ENCODE measurements around the gene ELK4.

The ELK4 gene

GRCh38 chr1:205629751-205630150 lies 2.1 kb downstream of the ELK4 start:
- DNase-seq, result no peak

- DNase-seq, result no peak
These were observed 3.9 kb downstream of the ELK4 start for GRCh38 chr1:205627956-205628355.

- DNase-seq, result peak; percentile 23 to 49 (median 44)
These were observed 5.6 kb downstream of the ELK4 start for GRCh38 chr1:205626216-205626615.

GRCh38 chr1:205623646-205624045 lies 8.2 kb downstream of the ELK4 start:
- no peak for DNase-seq

GRCh38 chr1:205620269-205620668 lies 11.5 kb downstream of the ELK4 start:
- DNase-seq, result no peak

GRCh38 chr1:205619376-205619775 lies 12.4 kb downstream of the ELK4 start:
- no peak for DNase-seq

- DNase-seq, result no peak
These were observed 15.1 kb downstream of the ELK4 start for GRCh38 chr1:205616563-205617293.

GRCh38 chr1:205615789-205616188 lies 16.0 kb downstream of the ELK4 start:
- DNase-seq, result no peak

GRCh38 chr1:205613854-205614412 lies 17.9 kb downstream of the ELK4 start:
- no peak for DNase-seq

- DNase-seq, result no peak
These were observed 19.3 kb downstream of the ELK4 start for GRCh38 chr1:205612556-205612955.

GRCh38 chr1:205612104-205612503 lies 19.7 kb downstream of the ELK4 start:
- DNase-seq, result no peak

GRCh38 chr1:205610901-205611466 lies 20.8 kb downstream of the ELK4 start:
- DNase-seq, result peak in 2 of 4 experiments; percentile 40 to 48

GRCh38 chr1:205610036-205610435 lies 21.8 kb downstream of the ELK4 start:
- DNase-seq, result peak in 1 of 4 experiments; percentile 8

- peak; percentile 72 to 92 (median 80) for DNase-seq
These were observed 26.8 kb downstream of the ELK4 start for GRCh38 chr1:205604825-205605505.

- peak; percentile 54 to 82 (median 70) for DNase-seq
These were observed 27.8 kb downstream of the ELK4 start for GRCh38 chr1:205604059-205604458.

- DNase-seq, result no peak
These were observed 30.6 kb downstream of the ELK4 start for GRCh38 chr1:205601205-205601604.

- no peak for DNase-seq
These were observed 31.7 kb downstream of the ELK4 start for GRCh38 chr1:205600085-205600484.

- no peak for DNase-seq
These were observed 32.2 kb downstream of the ELK4 start for GRCh38 chr1:205599669-205600042.

GRCh38 chr1:205598841-205599668 lies 32.8 kb downstream of the ELK4 start:
- DNase-seq, result peak; percentile 14 to 53 (median 32)

- DNase-seq, result no peak
These were observed 34.0 kb downstream of the ELK4 start for GRCh38 chr1:205597691-205598314.

GRCh38 chr1:205596876-205597275 lies 34.9 kb downstream of the ELK4 start:
- DNase-seq, result no peak

- DNase-seq, result no peak
These were observed 36.0 kb downstream of the ELK4 start for GRCh38 chr1:205595861-205596260.
